Keratinocyte (primary cell): ENCODE data around the gene GFRA3. TPM values are rescaled to one million over a fixed set of nuclear protein-coding genes. Genes with fewer than 3 reads are reported as not detected.

Source experiments
- DNase-seq: peaks from one replicate; pipeline ENCODE4 v3.0.0-alpha.2; 2011; ENCODE audit warnings: low read depth, missing footprints, low spot score
- FAIRE-seq: peaks from 2 replicates; lab custom pipeline; 2011; peaks lifted over from hg19 to GRCh38; lab: Jason Lieb, UNC
- H2AFZ ChIP-seq: 2 replicates; pipeline ENCODE4 v1.6.0; 2012; ENCODE audit warnings: low read length, control low read depth, inconsistent platforms; ENCODE audit not compliant: control insufficient read depth
- H3K27ac ChIP-seq: 2 replicates; pipeline ENCODE4 v1.5.1; 2011; ENCODE audit warnings: low read length; ENCODE audit not compliant: control insufficient read depth, insufficient read depth
- H3K27me3 ChIP-seq: 3 replicates; pipeline ENCODE4 v1.6.0; 2011; ENCODE audit warnings: low read length; ENCODE audit not compliant: control insufficient read depth, insufficient read depth; ENCODE audit errors: extremely low read depth
- H3K36me3 ChIP-seq, 2 experiments: 2 replicates in 1 of 2; 3 replicates in 1 of 2; pipeline ENCODE4 v1.5.1; 2011; ENCODE audit warnings: low read length in 2 of 2, mild to moderate bottlenecking in 1 of 2; ENCODE audit not compliant: control insufficient read depth in 2 of 2, insufficient read depth in 2 of 2; ENCODE audit errors: extremely low read depth in 1 of 2
- H3K4me1 ChIP-seq: 3 replicates; pipeline ENCODE4 v1.5.1; 2011; ENCODE audit warnings: low read length; ENCODE audit not compliant: control insufficient read depth, insufficient read depth; ENCODE audit errors: extremely low read depth
- H3K4me2 ChIP-seq: 3 replicates; pipeline ENCODE4 v1.6.0; 2011; ENCODE audit warnings: low read depth, low read length; ENCODE audit not compliant: control insufficient read depth, insufficient read depth; ENCODE audit errors: extremely low read depth
- H3K4me3 ChIP-seq, 3 experiments: fragments of 200-600 bp in 1 of 3; sonication (generic) in 1 of 3; 2 replicates in 2 of 3; 3 replicates in 1 of 3; pipeline ENCODE4 v1.5.1; 2011 to 2016; ENCODE audit warnings: low read length in 3 of 3, mild to moderate bottlenecking in 3 of 3, control low read depth in 2 of 3, inconsistent platforms in 1 of 3, low read depth in 1 of 3, mixed read lengths in 1 of 3, mixed run types in 1 of 3, moderate library complexity in 1 of 3; ENCODE audit not compliant: control insufficient read depth in 2 of 3, insufficient read depth in 2 of 3; ENCODE audit errors: extremely low read depth in 1 of 3
- H3K79me2 ChIP-seq: 2 replicates; pipeline ENCODE4 v1.6.0; 2012; ENCODE audit warnings: low read length; ENCODE audit not compliant: control insufficient read depth, insufficient read depth
- H3K9ac ChIP-seq: 3 replicates; pipeline ENCODE4 v1.6.0; 2011; ENCODE audit warnings: low read length; ENCODE audit not compliant: control insufficient read depth, insufficient read depth; ENCODE audit errors: extremely low read depth
- H3K9me1 ChIP-seq: 3 replicates; pipeline ENCODE4 v1.6.0; 2011; ENCODE audit warnings: low read length; ENCODE audit not compliant: control insufficient read depth, insufficient read depth; ENCODE audit errors: extremely low read depth
- H3K9me3 ChIP-seq: 2 replicates; pipeline ENCODE4 v1.5.1; 2012; ENCODE audit warnings: low read depth, low read length; ENCODE audit not compliant: control insufficient read depth
- H4K20me1 ChIP-seq: 3 replicates; pipeline ENCODE4 v1.6.0; 2011; ENCODE audit warnings: low read length; ENCODE audit not compliant: control insufficient read depth, insufficient read depth; ENCODE audit errors: extremely low read depth
- EZH2 ChIP-seq: IDR thresholded peaks from one replicate; pipeline ENCODE4 v1.6.1; 2012; ENCODE audit warnings: inconsistent platforms, mild to moderate bottlenecking, low read length, moderate library complexity
- dilution Hi-C: fragments of 300-500 bp; cut with MboI; formaldehyde crosslinking; loops from one replicate; pipeline ENCODE4 v1.7.0; 2020; ENCODE audit warnings: low sequenced_read_pairs; ENCODE audit not compliant: extremely low pct_ligation_motif_present
- polyA plus RNA-seq, 5 experiments: library from polyadenylated mRNA; depleted of rRNA in 3 of 5; stranded (reverse) in 3 of 5; stranded (forward) in 1 of 5; unstranded in 1 of 5; fragments of >200 nt; gene quantifications; 1 replicate in 1 of 5; 2 replicates in 3 of 5; 3 replicates in 1 of 5; pipeline versions ENCODE4 v1.2.1 to v1.2.3, GENCODE V29; 2011 to 2012; ENCODE audit warnings: missing spikeins in 2 of 5, low read depth in 1 of 5, low replicate concordance in 1 of 5
- TF ChIP-seq, protein P1 (sequence below), 3 experiments: IDR thresholded peaks in 1 of 3; conservative IDR thresholded peaks in 1 of 3; optimal IDR thresholded peaks in 1 of 3; 2 replicates in 2 of 3; 3 replicates in 1 of 3; pipeline versions ENCODE3 to v1.5.1; 2011; ENCODE audit warnings: low read length in 3 of 3, mild to moderate bottlenecking in 3 of 3, moderate library complexity in 2 of 3, control low read depth in 1 of 3, inconsistent platforms in 1 of 3; ENCODE audit not compliant: insufficient read depth in 2 of 3; ENCODE audit errors: extremely low read depth in 1 of 3

The GFRA3 gene
- polyA plus RNA-seq, 1 donor (not counting 4 experiments of a cell fraction or from before 2014, with no cell fraction given), result not detected

- H3K27me3 ChIP-seq, result peaks cover 24% of the 10 kb centered on the region
- no peaks in the 10 kb centered on the region for H4K20me1 ChIP-seq
- DNase-seq, result no peak
- H3K9ac ChIP-seq, result no peak overlapping the region
- FAIRE-seq, result no peak
- H3K27ac ChIP-seq, result no peak overlapping the region
- H3K9me1 ChIP-seq, result no peaks in the 10 kb centered on the region
- H3K4me2 ChIP-seq, result no peak overlapping the region
- no peaks in the 10 kb centered on the region for H3K36me3 ChIP-seq
- H3K79me2 ChIP-seq, result no peaks in the 10 kb centered on the region
- H3K9me3 ChIP-seq, result no peaks in the 10 kb centered on the region
- H3K4me1 ChIP-seq, result peaks cover 2% of the 10 kb centered on the region
- no peak overlapping the region for H3K4me3 ChIP-seq
- TF ChIP-seq, protein P1, sequence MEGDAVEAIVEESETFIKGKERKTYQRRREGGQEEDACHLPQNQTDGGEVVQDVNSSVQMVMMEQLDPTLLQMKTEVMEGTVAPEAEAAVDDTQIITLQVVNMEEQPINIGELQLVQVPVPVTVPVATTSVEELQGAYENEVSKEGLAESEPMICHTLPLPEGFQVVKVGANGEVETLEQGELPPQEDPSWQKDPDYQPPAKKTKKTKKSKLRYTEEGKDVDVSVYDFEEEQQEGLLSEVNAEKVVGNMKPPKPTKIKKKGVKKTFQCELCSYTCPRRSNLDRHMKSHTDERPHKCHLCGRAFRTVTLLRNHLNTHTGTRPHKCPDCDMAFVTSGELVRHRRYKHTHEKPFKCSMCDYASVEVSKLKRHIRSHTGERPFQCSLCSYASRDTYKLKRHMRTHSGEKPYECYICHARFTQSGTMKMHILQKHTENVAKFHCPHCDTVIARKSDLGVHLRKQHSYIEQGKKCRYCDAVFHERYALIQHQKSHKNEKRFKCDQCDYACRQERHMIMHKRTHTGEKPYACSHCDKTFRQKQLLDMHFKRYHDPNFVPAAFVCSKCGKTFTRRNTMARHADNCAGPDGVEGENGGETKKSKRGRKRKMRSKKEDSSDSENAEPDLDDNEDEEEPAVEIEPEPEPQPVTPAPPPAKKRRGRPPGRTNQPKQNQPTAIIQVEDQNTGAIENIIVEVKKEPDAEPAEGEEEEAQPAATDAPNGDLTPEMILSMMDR (optimal IDR thresholded peaks at IDR 0.05 in 1 of 3, IDR thresholded peaks at IDR 0.05 in 1 of 3, conservative IDR thresholded peaks at IDR 0.05 in 1 of 3; ENCODE audit: extremely low read depth in 1 of 3, insufficient read depth in 2 of 3, low read length in 3 of 3), result no peak
- TF ChIP-seq EZH2, result no peak
- dilution Hi-C loops, result no loop called here
- H2AFZ ChIP-seq, result no peak overlapping the region
Observed at GRCh38 chr5:138276402-138277054, 2.1 kb upstream of the GFRA3 start.

DNA sequence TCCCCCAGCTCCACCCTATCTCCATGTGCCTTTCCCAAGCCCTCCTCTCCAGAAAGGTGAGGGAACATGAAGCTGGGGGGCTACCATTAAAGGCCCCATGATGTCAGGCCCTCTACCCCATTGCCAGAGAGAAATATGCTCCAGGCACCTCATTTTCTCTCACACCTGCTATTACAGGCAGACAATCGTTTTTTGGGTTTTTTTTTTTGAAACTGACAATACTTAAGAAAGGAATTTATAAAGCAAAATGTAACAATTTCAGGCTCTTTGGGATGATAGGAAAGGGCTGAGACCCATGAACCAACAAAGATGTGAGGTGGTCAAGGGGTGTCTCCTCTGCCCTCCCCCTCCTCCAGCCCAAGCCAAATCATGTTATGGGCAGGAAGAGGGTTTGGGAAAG, 1.5 kb upstream of the GFRA3 start:
- no peak for FAIRE-seq
- no peak overlapping the region for H3K27ac ChIP-seq
- dilution Hi-C loops, result no loop called here
- TF ChIP-seq EZH2, result no peak
- TF ChIP-seq, protein P1 (optimal IDR thresholded peaks at IDR 0.05 in 1 of 3, IDR thresholded peaks at IDR 0.05 in 1 of 3, conservative IDR thresholded peaks at IDR 0.05 in 1 of 3; ENCODE audit: extremely low read depth in 1 of 3, insufficient read depth in 2 of 3, low read length in 3 of 3), result no peak
- no peak overlapping the region for H3K4me2 ChIP-seq
- H3K4me3 ChIP-seq, result no peak overlapping the region
- peaks cover 2% of the 10 kb centered on the region for H3K4me1 ChIP-seq
- no peak overlapping the region for H3K9ac ChIP-seq
- H3K27me3 ChIP-seq, result peaks cover 24% of the 10 kb centered on the region
- no peaks in the 10 kb centered on the region for H3K79me2 ChIP-seq
- no peak overlapping the region for H2AFZ ChIP-seq
- no peaks in the 10 kb centered on the region for H3K9me3 ChIP-seq
- no peak for DNase-seq
- no peaks in the 10 kb centered on the region for H3K9me1 ChIP-seq
- no peaks in the 10 kb centered on the region for H4K20me1 ChIP-seq
- no peaks in the 10 kb centered on the region for H3K36me3 ChIP-seq
